ENCODE measurements around the gene IL11RA.

- TF ChIP-seq CTCF (IDR thresholded peaks at IDR 0.05; ENCODE audit: insufficient read depth, low read depth, low read length) (no peak), EZH2 (IDR thresholded peaks at IDR 0.05; ENCODE audit: insufficient read depth, low read length) (peak; percentile 66)
Observed at GRCh38 chr9:34623374-34624235, 28.4 kb upstream of the IL11RA start.
